Panc1 (cell line): ENCODE results near the gene WNT3A. TPM values are rescaled to one million over a fixed set of nuclear protein-coding genes. Genes with fewer than 3 reads are reported as not detected.

Experiments
- ATAC-seq: fragments of 200-7000 bp; cut with Tn5 transposase; 2 replicates; pipeline ENCODE4 v1.9.1; 2020; ENCODE audit warnings: mild to moderate bottlenecking, moderate library complexity
- BruUV-seq: library from RNA; stranded (reverse); fragments of 400-500 nt; replicated peaks from 2 replicates; lab custom pipeline; 2021; lab: Mats Ljungman, UMichigan
- CTCF ChIA-PET: fragments of 300-600 bp; sonication (Branson Sonifier 250); formaldehyde crosslinking; loops from one replicate; lab custom pipeline; 2022; ENCODE audit warnings: antibody characterized with exemption; lab: Charles Lee
- POLR2A ChIA-PET: fragments of 300-600 bp; sonication (Branson Sonifier 250); formaldehyde crosslinking; loops from one replicate; lab custom pipeline; 2022; ENCODE audit warnings: antibody characterized with exemption; lab: Charles Lee
- DNase-seq: peaks from one replicate; pipeline ENCODE4 v3.0.0-alpha.2; 2010; ENCODE audit warnings: low read depth, low spot score
- H3K27ac ChIP-seq: 2 replicates; pipeline ENCODE4 v1.5.1; 2011; ENCODE audit warnings: mild to moderate bottlenecking, low read length, inconsistent platforms
- H3K27me3 ChIP-seq: fragments of 200-500 bp; sonication (Bioruptor generic); 2 replicates; pipeline ENCODE4 v1.6.0; 2014; ENCODE audit warnings: low read length, inconsistent platforms; ENCODE audit not compliant: control insufficient read depth, insufficient read depth
- H3K36me3 ChIP-seq: fragments of 200-500 bp; sonication (Bioruptor generic); 2 replicates; pipeline ENCODE4 v1.5.1; 2014; ENCODE audit warnings: inconsistent platforms, mild to moderate bottlenecking, low read length, moderate library complexity; ENCODE audit not compliant: control insufficient read depth, insufficient read depth
- H3K4me1 ChIP-seq: 2 replicates; pipeline ENCODE4 v1.5.1; 2011; ENCODE audit warnings: inconsistent platforms, mild to moderate bottlenecking, low read length, moderate library complexity; ENCODE audit not compliant: control insufficient read depth, insufficient read depth
- H3K4me3 ChIP-seq, 2 experiments: 2 replicates each; pipeline ENCODE4 v1.5.1; 2011 to 2012; ENCODE audit warnings: low read depth in 2 of 2, low read length in 2 of 2, mild to moderate bottlenecking in 2 of 2, inconsistent platforms in 1 of 2, moderate library complexity in 1 of 2
- H3K9me3 ChIP-seq: fragments of 200-500 bp; sonication (Bioruptor generic); 2 replicates; pipeline ENCODE4 v1.5.1; 2014; ENCODE audit warnings: low read depth, mild to moderate bottlenecking, inconsistent platforms, low read length, moderate library complexity; ENCODE audit not compliant: control insufficient read depth, insufficient read depth
- POLR2AphosphoS5 ChIP-seq: IDR thresholded peaks from 2 replicates; pipeline ENCODE4 v1.6.1; 2012; ENCODE audit warnings: mild to moderate bottlenecking, low read depth, low read length, moderate library complexity
- SIN3A ChIP-seq: IDR thresholded peaks from 2 replicates; pipeline ENCODE4 v1.6.1; 2012; ENCODE audit warnings: low read depth, mild to moderate bottlenecking, low read length, moderate library complexity, borderline replicate concordance; ENCODE audit not compliant: insufficient read depth
- TCF7L2 ChIP-seq: IDR thresholded peaks from 2 replicates; pipeline ENCODE4 v1.6.1; 2011; ENCODE audit warnings: mild to moderate bottlenecking, low read depth, low read length, inconsistent platforms
- in situ Hi-C: cut with HindIII; loops from 2 replicates; pipeline ENCODE4 v1.10.0; 2016; ENCODE audit warnings: low sequenced_read_pairs, low pct_unique_long_range_greater_than_20kb
- intact Hi-C: fragments of 100-400 bp; cut with micrococcal nuclease; formaldehyde crosslinking; loops from one replicate; pipeline ENCODE4 v1.10.0; 2022; ENCODE audit not compliant: unreplicated experiment
- total RNA-seq: library from RNA; stranded (reverse); gene quantifications from one replicate; pipeline ENCODE4 v1.2.1, GENCODE V29; 2021; ENCODE audit not compliant: unreplicated experiment
- TF ChIP-seq, protein P1 (sequence below), 2 experiments: IDR thresholded peaks; 2 replicates each; pipeline ENCODE4 v1.6.1; 2011 to 2012; ENCODE audit warnings: low read depth in 2 of 2, control low read depth in 1 of 2, low read length in 1 of 2, mild to moderate bottlenecking in 1 of 2, moderate library complexity in 1 of 2; ENCODE audit not compliant: insufficient read depth in 1 of 2
- TF ChIP-seq, protein P2 (sequence below): fragments of 450-650 bp; IDR thresholded peaks from 2 replicates; pipeline ENCODE4 v1.5.1; 2017; ENCODE audit warnings: mild to moderate bottlenecking

The WNT3A gene
- total RNA-seq, 1 experiment from 2014 or later = not detected

DNA sequence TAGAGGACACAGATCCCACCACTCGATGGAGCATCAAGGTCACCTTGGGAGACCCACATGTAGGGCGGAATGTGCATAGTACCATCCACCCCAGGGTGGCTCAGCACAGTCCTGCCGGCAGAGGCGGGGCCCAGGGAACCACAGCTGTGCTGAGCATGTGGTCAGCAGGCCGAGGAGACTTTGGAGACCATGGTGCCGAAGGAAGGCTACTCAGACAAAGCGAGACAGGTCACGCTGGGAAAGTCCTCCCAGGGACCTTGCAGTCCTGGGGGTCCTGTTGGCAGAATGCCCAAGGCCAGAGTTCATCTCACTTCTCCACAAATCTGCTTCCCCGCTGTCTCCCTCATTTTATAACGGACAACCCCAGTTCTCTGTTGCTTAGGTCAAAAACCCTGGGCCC, 22.5 kb downstream of the WNT3A start:
- in situ Hi-C loops = no loop called here
- H3K27ac ChIP-seq = no peak overlapping the region
- ChIA-PET POLR2A (no interaction called here), CTCF (no interaction called here)
- H3K9me3 ChIP-seq = no peaks in the 10 kb centered on the region
- no peak overlapping the region for H3K4me3 ChIP-seq
- intact Hi-C loops = no loop called here
- H3K27me3 ChIP-seq = no peaks in the 10 kb centered on the region; the same call in 1 of the 2 replicates
- BruUV-seq = no TSS peak
- no peaks in the 10 kb centered on the region for H3K36me3 ChIP-seq
- TF ChIP-seq, protein P1, sequence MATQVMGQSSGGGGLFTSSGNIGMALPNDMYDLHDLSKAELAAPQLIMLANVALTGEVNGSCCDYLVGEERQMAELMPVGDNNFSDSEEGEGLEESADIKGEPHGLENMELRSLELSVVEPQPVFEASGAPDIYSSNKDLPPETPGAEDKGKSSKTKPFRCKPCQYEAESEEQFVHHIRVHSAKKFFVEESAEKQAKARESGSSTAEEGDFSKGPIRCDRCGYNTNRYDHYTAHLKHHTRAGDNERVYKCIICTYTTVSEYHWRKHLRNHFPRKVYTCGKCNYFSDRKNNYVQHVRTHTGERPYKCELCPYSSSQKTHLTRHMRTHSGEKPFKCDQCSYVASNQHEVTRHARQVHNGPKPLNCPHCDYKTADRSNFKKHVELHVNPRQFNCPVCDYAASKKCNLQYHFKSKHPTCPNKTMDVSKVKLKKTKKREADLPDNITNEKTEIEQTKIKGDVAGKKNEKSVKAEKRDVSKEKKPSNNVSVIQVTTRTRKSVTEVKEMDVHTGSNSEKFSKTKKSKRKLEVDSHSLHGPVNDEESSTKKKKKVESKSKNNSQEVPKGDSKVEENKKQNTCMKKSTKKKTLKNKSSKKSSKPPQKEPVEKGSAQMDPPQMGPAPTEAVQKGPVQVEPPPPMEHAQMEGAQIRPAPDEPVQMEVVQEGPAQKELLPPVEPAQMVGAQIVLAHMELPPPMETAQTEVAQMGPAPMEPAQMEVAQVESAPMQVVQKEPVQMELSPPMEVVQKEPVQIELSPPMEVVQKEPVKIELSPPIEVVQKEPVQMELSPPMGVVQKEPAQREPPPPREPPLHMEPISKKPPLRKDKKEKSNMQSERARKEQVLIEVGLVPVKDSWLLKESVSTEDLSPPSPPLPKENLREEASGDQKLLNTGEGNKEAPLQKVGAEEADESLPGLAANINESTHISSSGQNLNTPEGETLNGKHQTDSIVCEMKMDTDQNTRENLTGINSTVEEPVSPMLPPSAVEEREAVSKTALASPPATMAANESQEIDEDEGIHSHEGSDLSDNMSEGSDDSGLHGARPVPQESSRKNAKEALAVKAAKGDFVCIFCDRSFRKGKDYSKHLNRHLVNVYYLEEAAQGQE (IDR thresholded peaks at IDR 0.05; ENCODE audit: insufficient read depth in 1 of 2, low read depth in 2 of 2, low read length in 1 of 2) = no peak
- TF ChIP-seq, protein P2, sequence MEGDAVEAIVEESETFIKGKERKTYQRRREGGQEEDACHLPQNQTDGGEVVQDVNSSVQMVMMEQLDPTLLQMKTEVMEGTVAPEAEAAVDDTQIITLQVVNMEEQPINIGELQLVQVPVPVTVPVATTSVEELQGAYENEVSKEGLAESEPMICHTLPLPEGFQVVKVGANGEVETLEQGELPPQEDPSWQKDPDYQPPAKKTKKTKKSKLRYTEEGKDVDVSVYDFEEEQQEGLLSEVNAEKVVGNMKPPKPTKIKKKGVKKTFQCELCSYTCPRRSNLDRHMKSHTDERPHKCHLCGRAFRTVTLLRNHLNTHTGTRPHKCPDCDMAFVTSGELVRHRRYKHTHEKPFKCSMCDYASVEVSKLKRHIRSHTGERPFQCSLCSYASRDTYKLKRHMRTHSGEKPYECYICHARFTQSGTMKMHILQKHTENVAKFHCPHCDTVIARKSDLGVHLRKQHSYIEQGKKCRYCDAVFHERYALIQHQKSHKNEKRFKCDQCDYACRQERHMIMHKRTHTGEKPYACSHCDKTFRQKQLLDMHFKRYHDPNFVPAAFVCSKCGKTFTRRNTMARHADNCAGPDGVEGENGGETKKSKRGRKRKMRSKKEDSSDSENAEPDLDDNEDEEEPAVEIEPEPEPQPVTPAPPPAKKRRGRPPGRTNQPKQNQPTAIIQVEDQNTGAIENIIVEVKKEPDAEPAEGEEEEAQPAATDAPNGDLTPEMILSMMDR = no peak
- TF ChIP-seq POLR2AphosphoS5 (no peak), SIN3A (no peak), TCF7L2 (no peak)
- no peaks in the 10 kb centered on the region for H3K4me1 ChIP-seq
- ATAC-seq = no peak
- DNase-seq = no peak

DNA sequence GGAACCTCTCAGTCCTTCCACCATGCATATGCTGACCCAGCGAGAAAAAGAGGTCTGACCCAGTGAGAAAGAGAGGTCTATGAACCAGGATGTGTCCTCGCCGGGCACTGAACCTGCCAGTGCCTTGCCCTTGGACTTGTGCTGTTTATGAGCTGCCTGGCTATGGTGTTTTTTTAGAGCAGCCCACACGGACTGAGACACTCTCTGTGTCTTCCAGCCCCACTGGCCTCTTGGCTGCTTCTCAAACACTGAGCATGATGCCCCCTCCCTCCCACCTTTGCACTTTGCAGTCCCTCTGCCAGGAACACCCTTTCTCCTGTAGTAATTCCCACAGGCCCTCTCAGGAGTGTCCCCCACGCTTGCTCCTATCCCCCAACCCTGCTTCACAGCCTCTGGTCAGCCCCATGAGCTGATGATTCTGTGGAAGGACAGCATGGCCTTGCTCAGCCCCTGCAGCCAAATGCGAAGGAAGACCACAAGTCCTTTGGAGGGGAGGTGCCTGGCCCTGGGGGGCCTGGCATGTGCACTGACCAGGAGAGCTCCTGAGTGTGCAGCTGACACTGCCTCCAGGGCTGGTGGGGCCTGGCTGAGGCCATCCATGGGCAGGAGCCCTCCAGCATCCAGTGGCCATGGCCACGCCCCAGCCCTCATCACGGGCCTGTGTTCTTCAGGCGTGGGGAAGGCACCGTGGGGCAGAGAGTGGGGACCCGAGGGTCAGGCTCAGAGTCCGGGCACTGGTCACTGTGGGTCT, 23.8 kb downstream of the WNT3A start:
- H3K9me3 ChIP-seq = no peaks in the 10 kb centered on the region
- no TSS peak for BruUV-seq
- no peak overlapping the region for H3K27ac ChIP-seq

More for the DNA sequence above, 23.8 kb downstream of the WNT3A start:
- Histone ChIP-seq H3K4me1 (no peaks in the 10 kb centered on the region), H3K27me3 (no peaks in the 10 kb centered on the region), H3K4me3 (no peak overlapping the region), H3K36me3 (no peaks in the 10 kb centered on the region)
- CTCF ChIA-PET = no interaction called here
- TF ChIP-seq SIN3A = no peak
- DNase-seq = no peak
- POLR2A ChIA-PET = no interaction called here
- intact Hi-C loops = no loop called here
- ATAC-seq = no peak
- in situ Hi-C loops = no loop called here
